GM12878 (cell line): Measurements from ENCODE around the gene LRP1. TPM values are rescaled to one million over a fixed set of nuclear protein-coding genes. Genes with fewer than 3 reads are reported as not detected.

ENCODE experiments used
- ATAC-seq: fragments of 200-7000 bp; cut with Tn5 transposase; 3 replicates; pipeline ENCODE4 v1.9.1; 2020; ENCODE audit warnings: mild to moderate bottlenecking, moderate library complexity
- BruUV-seq: library from RNA; stranded (reverse); fragments of 400-500 nt; replicated peaks from 2 replicates; lab custom pipeline; 2021; lab: Mats Ljungman, UMichigan
- CTCF ChIA-PET: fragments of 300-600 bp; sonication (Branson Sonifier 250); formaldehyde crosslinking; extraction: SDS; loops from one replicate; lab custom pipeline; 2021; ENCODE audit warnings: inconsistent platforms; lab: Yijun Ruan, JAX
- POLR2A ChIA-PET: fragments of 350-600 bp; formaldehyde crosslinking; extraction: SDS; loops from one replicate; lab custom pipeline; 2021; ENCODE audit warnings: inconsistent platforms; lab: Charles Lee
- RAD21 ChIA-PET: fragments of 300-600 bp; sonication (Branson Sonifier 250); formaldehyde crosslinking; loops from one replicate; lab custom pipeline; 2023; ENCODE audit warnings: antibody characterized with exemption; ENCODE audit not compliant: unreplicated experiment; lab: Charles Lee
- SMC1A ChIA-PET: fragments of 300-600 bp; sonication (Branson Sonifier 250); formaldehyde crosslinking; loops from one replicate; lab custom pipeline; 2023; ENCODE audit not compliant: unreplicated experiment, uncharacterized antibody; lab: Charles Lee
- DNase-seq: peaks from one replicate; pipeline ENCODE4 v3.0.0-alpha.2; 2011; ENCODE audit warnings: low read depth, low spot score
- FAIRE-seq: peaks from 3 replicates; lab custom pipeline; 2011; peaks lifted over from hg19 to GRCh38; lab: Jason Lieb, UNC
- H2AFZ ChIP-seq: 2 replicates; pipeline ENCODE4 v1.6.0; 2011; ENCODE audit warnings: low read depth, low read length, control low read depth; ENCODE audit not compliant: control insufficient read depth
- H3K27ac ChIP-seq: 2 replicates; pipeline ENCODE4 v1.5.1; 2011; ENCODE audit warnings: control low read depth; ENCODE audit not compliant: control insufficient read depth, insufficient read depth
- H3K27me3 ChIP-seq, 2 experiments: replicated peaks in 1 of 2; 2 replicates each; pipeline versions ENCODE4 v1.6.0 to v1.6.1; 2011; ENCODE audit warnings: low read length in 1 of 2; ENCODE audit not compliant: control insufficient read depth in 2 of 2, insufficient read depth in 2 of 2
- H3K36me3 ChIP-seq, 2 experiments: 2 replicates each; pipeline ENCODE4 v1.5.1; 2011; ENCODE audit warnings: low read length in 1 of 2; ENCODE audit not compliant: control insufficient read depth in 2 of 2, insufficient read depth in 2 of 2
- H3K4me1 ChIP-seq: 2 replicates; pipeline ENCODE4 v1.6.1; 2011; ENCODE audit warnings: mild to moderate bottlenecking, low read length, moderate library complexity, mixed read lengths; ENCODE audit not compliant: control insufficient read depth, insufficient read depth
- H3K4me2 ChIP-seq: 2 replicates; pipeline ENCODE4 v1.6.0; 2011; ENCODE audit warnings: control low read depth; ENCODE audit not compliant: control insufficient read depth, insufficient read depth
- H3K4me3 ChIP-seq: fragments of 200-600 bp; sonication (generic); 2 replicates; pipeline ENCODE4 v1.5.1; 2016
- H3K79me2 ChIP-seq: 2 replicates; pipeline ENCODE4 v1.6.0; 2011; ENCODE audit warnings: low read length; ENCODE audit not compliant: control insufficient read depth, insufficient read depth
- H3K9ac ChIP-seq: 2 replicates; pipeline ENCODE4 v1.8.0; 2011; ENCODE audit warnings: low read length, control low read depth, mixed read lengths; ENCODE audit not compliant: control insufficient read depth, insufficient read depth
- H3K9me3 ChIP-seq: replicated peaks from 3 replicates; pipeline ENCODE4 v1.5.1; 2011; ENCODE audit warnings: mild to moderate bottlenecking, low read length; ENCODE audit not compliant: control insufficient read depth, insufficient read depth
- H4K20me1 ChIP-seq: 2 replicates; pipeline ENCODE4 v1.6.0; 2011; ENCODE audit not compliant: control insufficient read depth, insufficient read depth
- CBX3 ChIP-seq: fragments of 200-600 bp; sonication (generic); IDR thresholded peaks from 2 replicates; pipeline ENCODE4 v1.6.1; 2016; ENCODE audit warnings: low read depth, borderline replicate concordance
- MEF2A ChIP-seq: IDR thresholded peaks from 2 replicates; pipeline ENCODE4 v1.6.1; 2011; ENCODE audit warnings: low read depth, mild to moderate bottlenecking, low read length, moderate library complexity; ENCODE audit not compliant: insufficient read depth
- MYC ChIP-seq: IDR thresholded peaks from 2 replicates; pipeline ENCODE4 v1.6.1; 2011; ENCODE audit warnings: mild to moderate bottlenecking, low read length, moderate library complexity, inconsistent platforms; ENCODE audit not compliant: insufficient read depth, insufficient replicate concordance, insufficient read length, severe bottlenecking
- POLR2A ChIP-seq: IDR thresholded peaks from 2 replicates; pipeline ENCODE4 v1.6.1; 2011; ENCODE audit warnings: low read depth, mild to moderate bottlenecking, low read length
- RFX5 ChIP-seq: IDR thresholded peaks from 2 replicates; pipeline ENCODE4 v1.6.1; 2011; ENCODE audit warnings: low read depth, low read length, improper control_type of control experiment
- SIN3A ChIP-seq: IDR thresholded peaks from 2 replicates; pipeline ENCODE4 v1.6.1; 2012; ENCODE audit warnings: low read depth, low read length, improper control_type of control experiment
- SP1 ChIP-seq: IDR thresholded peaks from one replicate; pipeline ENCODE4 v1.6.1; 2011; ENCODE audit warnings: low read depth, low read length
- SPI1 ChIP-seq: IDR thresholded peaks from 2 replicates; pipeline ENCODE4 v1.6.1; 2011; ENCODE audit warnings: low read depth, mild to moderate bottlenecking, low read length, moderate library complexity, borderline replicate concordance; ENCODE audit not compliant: insufficient read depth
- ZNF207 ChIP-seq: fragments of 450-650 bp; IDR thresholded peaks from 2 replicates; pipeline ENCODE4 v1.6.1; 2014; ENCODE audit warnings: antibody characterized with exemption, mild to moderate bottlenecking, borderline replicate concordance
- ZNF24 ChIP-seq: fragments of 450-650 bp; IDR thresholded peaks from 2 replicates; pipeline ENCODE4 v1.6.1; 2017; ENCODE audit warnings: antibody characterized with exemption, mild to moderate bottlenecking
- ZNF384 ChIP-seq: IDR thresholded peaks from 2 replicates; pipeline ENCODE4 v1.6.1; 2012; ENCODE audit warnings: low read depth, mild to moderate bottlenecking, low read length, improper control_type of control experiment, borderline replicate concordance
- WGBS: methylation state at CpG from one replicate; pipeline ENCODE4 v1.1.6; 2016; ENCODE audit warnings: low lambda C conversion rate; ENCODE audit not compliant: insufficient replicate concordance, insufficient coverage; ENCODE audit errors: missing lambda C conversion rate; 5-methylcytosine and 5-hydroxymethylcytosine counted together
- in situ Hi-C: fragments of 300-500 bp; cut with MboI; formaldehyde crosslinking; loops from 9 replicates; pipeline ENCODE4 v1.14.3; 2018; ENCODE audit warnings: mixed read lengths
- intact Hi-C: fragments of 100-400 bp; cut with micrococcal nuclease; formaldehyde crosslinking; loops from one replicate; pipeline ENCODE4 v1.14.2; 2022; ENCODE audit not compliant: unreplicated experiment
- polyA plus RNA-seq, 11 experiments: library from polyadenylated mRNA; depleted of rRNA in 4 of 11; unstranded in 6 of 11; stranded (reverse) in 5 of 11; fragments of >200 nt; fragmentation: Nextera tagmentation in 4 of 11; fragmentation: Illumina TruSeq in 1 of 11; extraction: Ambion mirVana in 4 of 11; extraction: Trizol in 1 of 11; gene quantifications; 1 replicate in 1 of 11; 2 replicates in 10 of 11; pipeline versions ENCODE4 v1.2.1 to v1.2.3, GENCODE V29; 2011 to 2016; ENCODE audit warnings: inconsistent platforms in 2 of 11, missing spikeins in 2 of 11, low read depth in 1 of 11
- total RNA-seq, 4 experiments: library from RNA; depleted of rRNA in 3 of 4; stranded (reverse); fragments of >200 nt in 3 of 4; fragmentation: Illumina TruSeq in 1 of 4; extraction: Trizol in 1 of 4; gene quantifications; 2 replicates each; pipeline versions ENCODE4 v1.2.1 to v1.2.3, GENCODE V29; 2013 to 2021
- TF ChIP-seq, protein P1 (sequence below): fragments of 450-650 bp; IDR thresholded peaks from 2 replicates; pipeline ENCODE4 v1.6.1; 2016; ENCODE audit warnings: mild to moderate bottlenecking
- TF ChIP-seq, protein P2 (sequence below): IDR thresholded peaks from 2 replicates; pipeline ENCODE4 v1.6.1; 2012; ENCODE audit warnings: low read depth, low read length, improper control_type of control experiment

LRP1 gene
- total and polyA plus RNA-seq, 10 of the 15 experiments (the other 5 are each of a cell fraction or from before 2014, with no cell fraction given): under 0.01 to 1.1 (median 0.20) TPM; not detected in 2

- DNase-seq: no peak
- Histone ChIP-seq H3K9ac (no peak overlapping the region), H2AFZ (no peak overlapping the region), H3K9me3 (no peaks in the 10 kb centered on the region), H3K27me3 (peaks cover 0 to 3% of the 10 kb centered on the region in 2 experiments; a peak in 1 of 4 replicates), H3K27ac (no peak overlapping the region), H3K79me2 (peaks cover 22% of the 10 kb centered on the region), H3K4me2 (no peak overlapping the region; the same call in 1 of the 2 replicates), H4K20me1 (no peaks in the 10 kb centered on the region), H3K4me3 (no peak overlapping the region), H3K36me3 (peaks cover 23 to 28% of the 10 kb centered on the region in 2 experiments), H3K4me1 (peaks cover 28% of the 10 kb centered on the region)
- WGBS: 96% methylated on average over 15 of the region's 15 CpGs
- BruUV-seq: no TSS peak
- POLR2A ChIA-PET: interaction anchor here (0.6 to 1.1 kb wide), 2 partner anchors 10 to 605 kb away, joined by 3 read pairs; no protein-coding TSS in a partner anchor
- FAIRE-seq: no peak
- RAD21 ChIA-PET: no interaction called here
- SMC1A ChIA-PET: interaction anchor here (1.0 kb wide), 1 partner anchor 20 kb away, joined by 3 read pairs; no protein-coding TSS in a partner anchor
- no peak for ATAC-seq
- CTCF ChIA-PET: interaction anchor here (1.4 to 1.9 kb wide), 2 partner anchors 9 to 19 kb away, joined by 6 to 13 read pairs; no protein-coding TSS in a partner anchor
- peak; percentile 49 for TF ChIP-seq POLR2A
- TF ChIP-seq MEF2A: no peak
- intact Hi-C loops: no loop called here
- in situ Hi-C loops: no loop called here
Measured at GRCh38 chr12:57233357-57234232, 105.3 kb downstream of the LRP1 start.

GRCh38 chr12:57234233-57234570, 105.9 kb downstream of the LRP1 start:
- WGBS: 100% methylated on average over 3 of the region's 3 CpGs
- H2AFZ ChIP-seq: no peak overlapping the region
- ChIA-PET CTCF (interaction anchor here (1.9 kb wide), 1 partner anchor 20 kb away, joined by 13 read pairs; no protein-coding TSS in a partner anchor), RAD21 (no interaction called here), POLR2A (interaction anchor here (1.1 kb wide), 1 partner anchor 10 kb away, joined by 3 read pairs; no protein-coding TSS in a partner anchor), SMC1A (no interaction called here)
- DNase-seq (no peak), FAIRE-seq (no peak), ATAC-seq (no peak)
- H3K4me1 ChIP-seq: peaks cover 28% of the 10 kb centered on the region
- H3K27me3 ChIP-seq: peaks cover 0 to 3% of the 10 kb centered on the region in 2 experiments; a peak in 1 of 4 replicates
- H3K4me2 ChIP-seq: no peak overlapping the region; the same call in 1 of the 2 replicates
- H3K4me3 ChIP-seq: no peak overlapping the region
- no peak overlapping the region for H3K9ac ChIP-seq
- peaks cover 22% of the 10 kb centered on the region for H3K79me2 ChIP-seq
- BruUV-seq: TSS peak; percentile 35
- H3K36me3 ChIP-seq: peaks cover 23 to 28% of the 10 kb centered on the region in 2 experiments
- in situ Hi-C loops: no loop called here
- no peaks in the 10 kb centered on the region for H4K20me1 ChIP-seq
- intact Hi-C loops: no loop called here
- H3K27ac ChIP-seq: no peak overlapping the region
- H3K9me3 ChIP-seq: no peaks in the 10 kb centered on the region
- TF ChIP-seq SPI1: no peak
- no peak for TF ChIP-seq SIN3A
- TF ChIP-seq, protein P1, sequence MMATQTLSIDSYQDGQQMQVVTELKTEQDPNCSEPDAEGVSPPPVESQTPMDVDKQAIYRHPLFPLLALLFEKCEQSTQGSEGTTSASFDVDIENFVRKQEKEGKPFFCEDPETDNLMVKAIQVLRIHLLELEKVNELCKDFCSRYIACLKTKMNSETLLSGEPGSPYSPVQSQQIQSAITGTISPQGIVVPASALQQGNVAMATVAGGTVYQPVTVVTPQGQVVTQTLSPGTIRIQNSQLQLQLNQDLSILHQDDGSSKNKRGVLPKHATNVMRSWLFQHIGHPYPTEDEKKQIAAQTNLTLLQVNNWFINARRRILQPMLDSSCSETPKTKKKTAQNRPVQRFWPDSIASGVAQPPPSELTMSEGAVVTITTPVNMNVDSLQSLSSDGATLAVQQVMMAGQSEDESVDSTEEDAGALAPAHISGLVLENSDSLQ: no peak
- no peak for TF ChIP-seq ZNF384
- TF ChIP-seq ZNF207: no peak
- no peak for TF ChIP-seq RFX5
- TF ChIP-seq CBX3: no peak
- TF ChIP-seq MYC: no peak
- TF ChIP-seq, protein P2, sequence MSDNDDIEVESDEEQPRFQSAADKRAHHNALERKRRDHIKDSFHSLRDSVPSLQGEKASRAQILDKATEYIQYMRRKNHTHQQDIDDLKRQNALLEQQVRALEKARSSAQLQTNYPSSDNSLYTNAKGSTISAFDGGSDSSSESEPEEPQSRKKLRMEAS: no peak
- TF ChIP-seq ZNF24: no peak
- TF ChIP-seq SP1: no peak
